Measurements from ENCODE around the gene DISC1. TPM values are rescaled to one million over a fixed set of nuclear protein-coding genes. Genes with fewer than 3 reads are reported as not detected.

Gene DISC1
- total and polyA plus RNA-seq, 8 donors = 0.42 to 6.6 (median 1.5) TPM

GRCh38 chr1:231706934-231707333, 80.3 kb downstream of the DISC1 start:
- intact Hi-C loops (cut with DNase I) = no loop called here
- Histone ChIP-seq H3K27me3 (no peaks in the 10 kb centered on the region), H3K9me3 (no peaks in the 10 kb centered on the region), H3K4me3 (no peak overlapping the region), H3K27ac (no peak overlapping the region), H3K36me3 (no peaks in the 10 kb centered on the region), H3K4me1 (no peaks in the 10 kb centered on the region)
- TF ChIP-seq CTCF (IDR thresholded peaks at IDR 0.05) = no peak
- no peak for ATAC-seq
- WGBS, 2 donors = 72 to 85% methylated on average over 3 of the region's 3 CpGs
- no peak for DNase-seq
- no peak for FAIRE-seq

- Histone ChIP-seq H3K27me3 (no peaks in the 10 kb centered on the region), H3K9me3 (no peaks in the 10 kb centered on the region), H3K4me1 (no peaks in the 10 kb centered on the region), H3K36me3 (no peaks in the 10 kb centered on the region), H3K4me3 (no peak overlapping the region), H3K27ac (no peak overlapping the region)
- ATAC-seq (no peak), FAIRE-seq (no peak), DNase-seq (no peak)
- intact Hi-C loops (cut with DNase I) = no loop called here
- no peak for TF ChIP-seq CTCF (IDR thresholded peaks at IDR 0.05)
Measured at GRCh38 chr1:231707407-231707806, 80.8 kb downstream of the DISC1 start.

- Histone ChIP-seq H3K27ac (no peak overlapping the region), H3K36me3 (no peaks in the 10 kb centered on the region), H3K9me3 (no peaks in the 10 kb centered on the region), H3K4me3 (no peak overlapping the region), H3K27me3 (no peaks in the 10 kb centered on the region), H3K4me1 (no peaks in the 10 kb centered on the region)
- ATAC-seq = no peak
- no peak for FAIRE-seq
- intact Hi-C loops (cut with DNase I) = no loop called here
- no peak for TF ChIP-seq CTCF (IDR thresholded peaks at IDR 0.05)
- WGBS, 2 donors = 75 to 84% methylated on average over 6 of the region's 6 CpGs
- no peak for DNase-seq
Measured at GRCh38 chr1:231708394-231708793, 81.8 kb downstream of the DISC1 start.

GRCh38 chr1:231714440-231714839, 87.8 kb downstream of the DISC1 start:
- DNase-seq (no peak), FAIRE-seq (no peak), ATAC-seq (no peak)
- no peaks in the 10 kb centered on the region for H3K4me1 ChIP-seq
- H3K4me3 ChIP-seq = no peak overlapping the region
- H3K36me3 ChIP-seq = no peaks in the 10 kb centered on the region
- intact Hi-C loops (cut with DNase I) = no loop called here
- H3K9me3 ChIP-seq = no peaks in the 10 kb centered on the region
- H3K27me3 ChIP-seq = no peaks in the 10 kb centered on the region
- no peak overlapping the region for H3K27ac ChIP-seq
- TF ChIP-seq CTCF (IDR thresholded peaks at IDR 0.05) = no peak

- Histone ChIP-seq H3K4me1 (no peaks in the 10 kb centered on the region), H3K4me3 (no peak overlapping the region), H3K27ac (no peak overlapping the region), H3K36me3 (no peaks in the 10 kb centered on the region), H3K27me3 (no peaks in the 10 kb centered on the region), H3K9me3 (no peaks in the 10 kb centered on the region)
- intact Hi-C loops (cut with DNase I) = no loop called here
- 74 to 77% methylated on average over 8 of the region's 8 CpGs for WGBS, 2 donors
- DNase-seq (no peak), ATAC-seq (no peak), FAIRE-seq (no peak)
- TF ChIP-seq CTCF (IDR thresholded peaks at IDR 0.05) = no peak
Measured at GRCh38 chr1:231715816-231716722, 89.5 kb downstream of the DISC1 start.
